GM12874 (cell line): ENCODE data around the gene RBSN.

Experiments used
- TF ChIP-seq, protein P1 (sequence below): IDR thresholded peaks from 2 replicates; pipeline ENCODE4 v1.5.1; 2011; ENCODE audit warnings: low read depth, mild to moderate bottlenecking, control low read depth, low read length, moderate library complexity; ENCODE audit not compliant: insufficient read depth

RBSN gene

DNA sequence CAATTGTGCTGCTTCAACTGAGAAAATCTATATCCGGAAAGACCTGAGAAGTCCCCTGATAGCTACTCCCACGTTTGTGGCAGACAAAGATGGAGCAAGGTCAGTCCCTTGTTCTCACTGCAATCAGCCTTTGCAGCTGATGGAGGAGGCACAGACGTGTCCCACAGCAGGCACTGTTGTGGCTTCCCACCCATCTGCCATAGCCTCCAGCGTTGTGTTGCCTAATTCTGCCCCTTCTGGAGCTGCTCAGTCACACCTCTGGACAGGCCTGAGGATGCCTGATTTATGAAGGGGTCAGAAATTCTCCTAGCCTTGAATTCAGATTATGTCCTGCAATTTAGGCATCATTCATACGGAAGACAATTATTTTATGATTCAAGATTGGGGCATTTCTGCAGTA lies 75.7 kb downstream of the RBSN start:
- TF ChIP-seq, protein P1, sequence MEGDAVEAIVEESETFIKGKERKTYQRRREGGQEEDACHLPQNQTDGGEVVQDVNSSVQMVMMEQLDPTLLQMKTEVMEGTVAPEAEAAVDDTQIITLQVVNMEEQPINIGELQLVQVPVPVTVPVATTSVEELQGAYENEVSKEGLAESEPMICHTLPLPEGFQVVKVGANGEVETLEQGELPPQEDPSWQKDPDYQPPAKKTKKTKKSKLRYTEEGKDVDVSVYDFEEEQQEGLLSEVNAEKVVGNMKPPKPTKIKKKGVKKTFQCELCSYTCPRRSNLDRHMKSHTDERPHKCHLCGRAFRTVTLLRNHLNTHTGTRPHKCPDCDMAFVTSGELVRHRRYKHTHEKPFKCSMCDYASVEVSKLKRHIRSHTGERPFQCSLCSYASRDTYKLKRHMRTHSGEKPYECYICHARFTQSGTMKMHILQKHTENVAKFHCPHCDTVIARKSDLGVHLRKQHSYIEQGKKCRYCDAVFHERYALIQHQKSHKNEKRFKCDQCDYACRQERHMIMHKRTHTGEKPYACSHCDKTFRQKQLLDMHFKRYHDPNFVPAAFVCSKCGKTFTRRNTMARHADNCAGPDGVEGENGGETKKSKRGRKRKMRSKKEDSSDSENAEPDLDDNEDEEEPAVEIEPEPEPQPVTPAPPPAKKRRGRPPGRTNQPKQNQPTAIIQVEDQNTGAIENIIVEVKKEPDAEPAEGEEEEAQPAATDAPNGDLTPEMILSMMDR: no peak
